Measurements from ENCODE around the gene OSR1. TPM values are rescaled to one million over a fixed set of nuclear protein-coding genes. Genes with fewer than 3 reads are reported as not detected.
A peak's percentile ranks its signal among the peaks of the same experiment; 100 is the strongest.

OSR1 gene
- total RNA-seq, 1 donor from 2014 or later = 10.4 TPM

- Histone ChIP-seq H3K27me3 (ENCODE audit: control insufficient read depth in 3 of 3, insufficient read depth in 3 of 3, low read length in 3 of 3) (peaks cover 0 to 5% (median 2%) of the 10 kb centered on the region in 3 donors), H3K36me3 (ENCODE audit: control insufficient read depth in 3 of 3, insufficient read depth in 3 of 3, low read length in 3 of 3) (no peaks in the 10 kb centered on the region), H3K9me3 (ENCODE audit: control insufficient read depth in 3 of 3, low read length in 3 of 3) (no peaks in the 10 kb centered on the region), H3K9ac (ENCODE audit: low read depth in 1 of 3, low read length in 3 of 3) (no peak overlapping the region), H3K4me1 (ENCODE audit: control insufficient read depth in 3 of 3, insufficient read depth in 3 of 3, low read length in 3 of 3) (no peaks in the 10 kb centered on the region), H3K4me3 (ENCODE audit: low read length in 3 of 3) (no peak overlapping the region), H3K27ac (ENCODE audit: low read depth, low read length) (no peak overlapping the region)
Observed at GRCh38 chr2:19368760-19369159, 10.3 kb upstream of the OSR1 start.

GRCh38 chr2:19367326-19367725, 8.9 kb upstream of the OSR1 start:
- Histone ChIP-seq H3K4me1 (ENCODE audit: control insufficient read depth in 3 of 3, insufficient read depth in 3 of 3, low read length in 3 of 3) (peaks cover 4 to 7% (median 4%) of the 10 kb centered on the region in 3 donors), H3K9me3 (ENCODE audit: control insufficient read depth in 3 of 3, low read length in 3 of 3) (no peaks in the 10 kb centered on the region), H3K4me3 (ENCODE audit: low read length in 3 of 3) (no peak overlapping the region), H3K27me3 (ENCODE audit: control insufficient read depth in 3 of 3, insufficient read depth in 3 of 3, low read length in 3 of 3) (peaks cover 0 to 5% (median 2%) of the 10 kb centered on the region in 3 donors), H3K36me3 (ENCODE audit: control insufficient read depth in 3 of 3, insufficient read depth in 3 of 3, low read length in 3 of 3) (no peaks in the 10 kb centered on the region), H3K9ac (ENCODE audit: low read depth in 1 of 3, low read length in 3 of 3) (no peak overlapping the region), H3K27ac (ENCODE audit: low read depth, low read length) (no peak overlapping the region)

GRCh38 chr2:19365126-19365525, 6.7 kb upstream of the OSR1 start:
- Histone ChIP-seq H3K36me3 (ENCODE audit: control insufficient read depth in 3 of 3, insufficient read depth in 3 of 3, low read length in 3 of 3) (no peaks in the 10 kb centered on the region), H3K9ac (ENCODE audit: low read depth in 1 of 3, low read length in 3 of 3) (no peak overlapping the region), H3K27ac (ENCODE audit: low read depth, low read length) (no peak overlapping the region), H3K9me3 (ENCODE audit: control insufficient read depth in 3 of 3, low read length in 3 of 3) (no peaks in the 10 kb centered on the region), H3K4me1 (ENCODE audit: control insufficient read depth in 3 of 3, insufficient read depth in 3 of 3, low read length in 3 of 3) (peaks cover 11 to 19% (median 12%) of the 10 kb centered on the region in 3 donors), H3K4me3 (ENCODE audit: low read length in 3 of 3) (no peak overlapping the region), H3K27me3 (ENCODE audit: control insufficient read depth in 3 of 3, insufficient read depth in 3 of 3, low read length in 3 of 3) (peaks cover 6 to 10% (median 9%) of the 10 kb centered on the region in 3 donors)

- Histone ChIP-seq H3K4me1 (ENCODE audit: control insufficient read depth in 3 of 3, insufficient read depth in 3 of 3, low read length in 3 of 3) (peaks cover 12 to 21% (median 14%) of the 10 kb centered on the region in 3 donors), H3K4me3 (ENCODE audit: low read length in 3 of 3) (no peak overlapping the region), H3K36me3 (ENCODE audit: control insufficient read depth in 3 of 3, insufficient read depth in 3 of 3, low read length in 3 of 3) (no peaks in the 10 kb centered on the region), H3K9ac (ENCODE audit: low read depth in 1 of 3, low read length in 3 of 3) (no peak overlapping the region), H3K9me3 (ENCODE audit: control insufficient read depth in 3 of 3, low read length in 3 of 3) (no peaks in the 10 kb centered on the region), H3K27ac (ENCODE audit: low read depth, low read length) (no peak overlapping the region), H3K27me3 (ENCODE audit: control insufficient read depth in 3 of 3, insufficient read depth in 3 of 3, low read length in 3 of 3) (peaks cover 6 to 14% (median 9%) of the 10 kb centered on the region in 3 donors)
Observed at GRCh38 chr2:19364014-19364413, 5.6 kb upstream of the OSR1 start.

GRCh38 chr2:19363474-19363778, 5.0 kb upstream of the OSR1 start:
- Histone ChIP-seq H3K9ac (ENCODE audit: low read depth in 1 of 3, low read length in 3 of 3) (peak overlapping the region; percentile 66 to 75 (median 74)), H3K9me3 (ENCODE audit: control insufficient read depth in 3 of 3, low read length in 3 of 3) (no peaks in the 10 kb centered on the region), H3K27me3 (ENCODE audit: control insufficient read depth in 3 of 3, insufficient read depth in 3 of 3, low read length in 3 of 3) (peaks cover 9 to 16% (median 9%) of the 10 kb centered on the region in 3 donors)

GRCh38 chr2:19362755-19363473, 4.5 kb upstream of the OSR1 start:
- peaks cover 17 to 29% (median 21%) of the 10 kb centered on the region in 3 donors for H3K4me1 ChIP-seq (ENCODE audit: control insufficient read depth in 3 of 3, insufficient read depth in 3 of 3, low read length in 3 of 3)
- H3K4me3 ChIP-seq (ENCODE audit: low read length in 3 of 3) = peak overlapping the region; percentile 69 to 82 (median 74)
- no peak overlapping the region for H3K27ac ChIP-seq (ENCODE audit: low read depth, low read length)
- peak overlapping the region; percentile 66 to 75 (median 74) for H3K9ac ChIP-seq (ENCODE audit: low read depth in 1 of 3, low read length in 3 of 3)
- peaks cover 9 to 15% (median 9%) of the 10 kb centered on the region in 3 donors for H3K27me3 ChIP-seq (ENCODE audit: control insufficient read depth in 3 of 3, insufficient read depth in 3 of 3, low read length in 3 of 3)
- no peaks in the 10 kb centered on the region for H3K36me3 ChIP-seq (ENCODE audit: control insufficient read depth in 3 of 3, insufficient read depth in 3 of 3, low read length in 3 of 3)
- no peaks in the 10 kb centered on the region for H3K9me3 ChIP-seq (ENCODE audit: control insufficient read depth in 3 of 3, low read length in 3 of 3)

More at GRCh38 chr2:19363474-19363778, 5.0 kb upstream of the OSR1 start:
- Histone ChIP-seq H3K4me1 (ENCODE audit: control insufficient read depth in 3 of 3, insufficient read depth in 3 of 3, low read length in 3 of 3) (peaks cover 16 to 25% (median 17%) of the 10 kb centered on the region in 3 donors), H3K4me3 (ENCODE audit: low read length in 3 of 3) (peak overlapping the region; percentile 69 to 82 (median 74)), H3K36me3 (ENCODE audit: control insufficient read depth in 3 of 3, insufficient read depth in 3 of 3, low read length in 3 of 3) (no peaks in the 10 kb centered on the region), H3K27ac (ENCODE audit: low read depth, low read length) (no peak overlapping the region)

- Histone ChIP-seq H3K27ac (ENCODE audit: low read depth, low read length) (no peak overlapping the region), H3K4me1 (ENCODE audit: control insufficient read depth in 3 of 3, insufficient read depth in 3 of 3, low read length in 3 of 3) (peaks cover 24 to 35% (median 28%) of the 10 kb centered on the region in 3 donors)
Observed at GRCh38 chr2:19362094-19362754, 3.8 kb upstream of the OSR1 start.

GRCh38 chr2:19361325-19361990, 3.0 kb upstream of the OSR1 start:
- no peaks in the 10 kb centered on the region for H3K9me3 ChIP-seq (ENCODE audit: control insufficient read depth in 3 of 3, low read length in 3 of 3)
- H3K4me1 ChIP-seq (ENCODE audit: control insufficient read depth in 3 of 3, insufficient read depth in 3 of 3, low read length in 3 of 3) = peaks cover 26 to 39% (median 36%) of the 10 kb centered on the region in 3 donors
- peak overlapping the region; percentile 48 to 74 (median 66) for H3K9ac ChIP-seq (ENCODE audit: low read depth in 1 of 3, low read length in 3 of 3)
- peak overlapping the region; percentile 69 to 82 (median 74) for H3K4me3 ChIP-seq (ENCODE audit: low read length in 3 of 3)
- H3K27ac ChIP-seq (ENCODE audit: low read depth, low read length) = no peak overlapping the region
- peaks cover 14 to 29% (median 16%) of the 10 kb centered on the region in 3 donors for H3K27me3 ChIP-seq (ENCODE audit: control insufficient read depth in 3 of 3, insufficient read depth in 3 of 3, low read length in 3 of 3)
- no peaks in the 10 kb centered on the region for H3K36me3 ChIP-seq (ENCODE audit: control insufficient read depth in 3 of 3, insufficient read depth in 3 of 3, low read length in 3 of 3)

More at GRCh38 chr2:19362094-19362754, 3.8 kb upstream of the OSR1 start:
- Histone ChIP-seq H3K27me3 (ENCODE audit: control insufficient read depth in 3 of 3, insufficient read depth in 3 of 3, low read length in 3 of 3) (peaks cover 11 to 21% (median 12%) of the 10 kb centered on the region in 3 donors), H3K4me3 (ENCODE audit: low read length in 3 of 3) (peak overlapping the region; percentile 69 to 82 (median 74)), H3K9ac (ENCODE audit: low read depth in 1 of 3, low read length in 3 of 3) (peak overlapping the region; percentile 66 to 75 (median 74)), H3K36me3 (ENCODE audit: control insufficient read depth in 3 of 3, insufficient read depth in 3 of 3, low read length in 3 of 3) (no peaks in the 10 kb centered on the region), H3K9me3 (ENCODE audit: control insufficient read depth in 3 of 3, low read length in 3 of 3) (no peaks in the 10 kb centered on the region)

- H3K27ac ChIP-seq (ENCODE audit: low read depth, low read length) = no peak overlapping the region
- peaks cover 16 to 32% (median 21%) of the 10 kb centered on the region in 3 donors for H3K27me3 ChIP-seq (ENCODE audit: control insufficient read depth in 3 of 3, insufficient read depth in 3 of 3, low read length in 3 of 3)
- H3K4me1 ChIP-seq (ENCODE audit: control insufficient read depth in 3 of 3, insufficient read depth in 3 of 3, low read length in 3 of 3) = peaks cover 26 to 39% (median 36%) of the 10 kb centered on the region in 3 donors
Observed at GRCh38 chr2:19360966-19361321, 2.5 kb upstream of the OSR1 start.

More at GRCh38 chr2:19360966-19361321, 2.5 kb upstream of the OSR1 start:
- Histone ChIP-seq H3K9me3 (ENCODE audit: control insufficient read depth in 3 of 3, low read length in 3 of 3) (no peaks in the 10 kb centered on the region), H3K9ac (ENCODE audit: low read depth in 1 of 3, low read length in 3 of 3) (peak overlapping the region in 1 of 3 donors; percentile 74), H3K4me3 (ENCODE audit: low read length in 3 of 3) (peak overlapping the region; percentile 69 to 82 (median 74)), H3K36me3 (ENCODE audit: control insufficient read depth in 3 of 3, insufficient read depth in 3 of 3, low read length in 3 of 3) (no peaks in the 10 kb centered on the region)
